CD4-positive, alpha-beta T cell treated with Interleukin-15 for 4 hours (primary cell): ENCODE data around the gene BIRC7.
"Not testable (repeated sequence)": the region's sequence is repeated elsewhere in the genome, so short reads cannot be mapped to it uniquely, and the experiment has no call there.

Experiments used
- DNase-seq: peaks from one replicate; pipeline ENCODE4 v3.0.0-alpha.2; 2020; ENCODE audit warnings: low spot score

BIRC7 gene

DNA sequence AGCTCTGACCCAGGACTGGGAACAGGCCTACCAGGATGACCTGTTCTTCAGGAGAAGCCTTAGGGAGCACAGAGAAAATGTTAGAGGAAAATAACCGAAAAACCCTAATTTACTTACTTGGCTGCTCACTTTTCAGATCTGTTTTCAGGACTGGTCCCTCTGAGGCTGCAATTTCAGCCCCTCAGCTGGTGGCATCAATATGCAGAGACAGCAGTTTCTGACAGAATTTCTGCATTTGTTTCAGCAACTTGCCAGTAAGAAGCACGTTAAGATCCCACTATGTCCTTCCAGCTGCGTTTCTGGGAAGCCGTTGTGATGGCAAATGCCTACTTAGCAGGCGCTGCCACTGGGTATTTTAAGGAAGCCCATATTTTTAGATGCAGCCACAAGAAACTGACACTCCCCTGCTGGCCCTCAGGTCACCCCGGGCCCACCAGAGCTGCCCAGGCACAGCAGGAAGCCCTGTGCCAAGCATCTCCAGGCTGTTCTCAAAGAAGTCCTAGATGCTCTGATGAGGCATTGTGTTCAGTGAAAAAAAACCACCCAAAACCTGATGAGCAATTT lies 27.3 kb upstream of the BIRC7 start:
- DNase-seq = no peak

DNA sequence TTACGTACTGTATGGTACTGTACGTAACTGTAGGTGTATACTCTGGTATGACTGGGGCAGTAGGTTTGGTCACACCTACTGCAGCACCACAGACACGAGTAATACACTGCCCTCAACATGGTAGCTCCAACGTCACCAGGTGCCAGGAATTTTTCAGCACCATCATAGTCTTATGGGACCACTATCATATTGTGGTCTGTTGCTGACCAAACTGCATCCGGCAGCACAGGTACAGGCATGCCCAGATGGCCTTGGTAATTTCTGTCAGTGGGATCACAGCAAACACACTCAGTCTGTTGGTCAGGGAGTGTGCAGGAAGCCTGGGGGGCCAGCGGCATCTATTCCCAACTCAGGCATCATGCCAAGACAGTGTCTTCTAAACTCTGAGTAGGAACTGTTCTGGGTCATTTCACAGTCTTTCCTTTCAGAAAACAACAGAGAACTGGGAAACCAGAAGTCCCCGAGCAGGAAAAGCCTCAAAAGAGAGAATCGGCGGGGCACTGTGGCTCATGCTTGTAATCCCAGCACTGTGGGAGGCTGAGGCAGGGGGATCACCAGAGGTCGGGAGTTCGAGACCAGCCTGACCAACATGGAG lies 25.6 kb upstream of the BIRC7 start:
- DNase-seq = no peak

DNA sequence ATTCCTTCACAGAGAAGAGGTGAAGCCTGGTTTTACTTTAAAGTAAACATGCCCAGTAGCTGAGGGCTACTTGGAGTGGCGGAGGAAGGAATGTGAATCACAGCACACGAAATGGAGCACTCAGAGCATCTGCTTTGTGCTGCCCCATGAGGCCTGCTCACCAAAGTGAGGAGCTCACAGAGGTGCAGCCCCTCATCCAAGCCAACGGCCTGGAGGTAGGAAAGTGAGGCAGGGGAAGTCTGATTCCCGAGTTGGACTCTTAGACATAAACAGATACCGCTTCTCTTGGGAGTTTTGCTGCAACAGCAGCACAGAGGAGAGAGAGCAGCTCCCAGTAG lies 23.3 kb upstream of the BIRC7 start:
- DNase-seq = no peak

DNA sequence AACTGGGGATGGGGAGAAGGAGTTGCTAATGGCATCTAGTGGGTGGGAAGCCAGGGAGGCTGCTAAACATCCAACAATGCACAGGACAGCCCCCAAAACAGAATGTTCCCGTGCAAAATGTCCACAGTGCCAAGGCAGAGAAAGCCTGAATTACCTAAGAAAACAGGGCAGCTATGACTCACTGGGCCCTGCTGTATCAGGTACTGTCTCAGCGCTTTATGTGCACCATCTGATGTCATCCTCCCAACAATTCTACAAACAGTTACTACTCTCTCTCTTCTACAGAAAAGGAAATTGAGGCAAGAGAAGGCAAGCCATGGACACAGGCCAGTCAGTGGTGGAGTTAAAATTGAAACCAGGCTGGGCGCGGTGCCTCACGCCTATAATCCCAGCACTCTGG lies 22.9 kb upstream of the BIRC7 start:
- DNase-seq = no peak

DNA sequence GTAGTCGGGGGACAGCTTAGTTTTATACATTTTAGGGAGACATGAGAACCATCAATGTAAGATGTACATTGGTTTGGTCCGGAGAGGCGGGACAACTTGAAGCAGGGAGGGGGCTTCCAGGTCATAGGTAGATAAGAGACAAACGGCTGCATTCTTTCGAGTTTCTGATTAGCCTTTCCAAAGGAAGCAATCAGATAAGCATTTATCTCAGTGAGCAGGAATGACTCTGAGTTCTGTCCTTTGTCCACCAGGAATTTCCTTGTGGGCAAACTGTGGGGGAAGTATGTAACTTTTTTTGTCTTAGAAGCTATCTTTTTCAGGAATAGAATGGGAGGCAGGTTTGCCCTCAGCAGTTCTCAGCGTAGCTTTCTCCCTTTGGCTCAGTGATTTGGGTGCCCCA lies 21.2 kb upstream of the BIRC7 start:
- DNase-seq = no peak

DNA sequence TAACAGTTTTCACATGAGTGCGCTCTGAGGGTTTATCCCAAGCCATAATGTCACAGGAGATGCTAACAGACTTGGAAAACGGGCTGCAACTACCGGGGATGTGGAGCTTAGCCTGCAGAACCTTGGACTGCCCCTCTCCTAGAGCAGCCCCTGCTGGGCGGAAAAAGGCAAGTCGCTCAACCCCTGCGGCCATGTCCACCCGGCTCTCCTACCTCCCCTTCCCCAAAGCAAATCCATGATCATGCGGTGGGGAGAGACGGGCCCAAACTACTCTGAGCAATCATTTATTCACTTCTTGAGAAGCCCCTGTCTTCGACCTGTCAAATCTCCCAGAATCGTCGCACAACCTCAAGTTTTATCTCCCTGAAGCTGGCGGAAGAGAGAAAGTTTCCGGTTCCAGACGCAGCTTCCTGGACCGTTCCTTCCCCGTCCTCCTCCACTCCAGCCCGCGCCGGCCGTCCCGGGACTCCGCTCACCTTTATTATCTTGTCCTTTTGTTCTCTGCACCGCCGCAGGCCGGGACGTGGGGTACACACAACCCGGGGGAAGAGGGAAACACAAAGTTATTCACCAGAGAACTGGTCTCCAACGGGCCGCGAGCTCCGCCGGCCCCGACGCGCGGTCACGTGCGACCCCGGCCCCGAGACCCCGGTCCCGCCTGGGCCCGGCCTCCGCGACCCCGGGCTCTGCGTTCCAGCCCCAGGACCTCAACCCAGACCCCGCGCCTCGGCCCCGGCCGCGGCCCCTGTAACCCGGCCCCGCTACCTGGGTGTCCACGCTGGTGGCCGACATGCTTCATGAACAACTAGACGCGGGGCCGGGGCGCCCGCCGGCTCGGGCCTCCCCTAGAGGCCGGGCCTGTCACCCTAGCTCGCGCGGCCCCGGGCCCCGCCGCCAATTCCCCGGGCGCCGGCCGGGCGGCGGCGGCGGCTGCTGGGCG lies 20.3 kb upstream of the BIRC7 start:
- DNase-seq = no peak

DNA sequence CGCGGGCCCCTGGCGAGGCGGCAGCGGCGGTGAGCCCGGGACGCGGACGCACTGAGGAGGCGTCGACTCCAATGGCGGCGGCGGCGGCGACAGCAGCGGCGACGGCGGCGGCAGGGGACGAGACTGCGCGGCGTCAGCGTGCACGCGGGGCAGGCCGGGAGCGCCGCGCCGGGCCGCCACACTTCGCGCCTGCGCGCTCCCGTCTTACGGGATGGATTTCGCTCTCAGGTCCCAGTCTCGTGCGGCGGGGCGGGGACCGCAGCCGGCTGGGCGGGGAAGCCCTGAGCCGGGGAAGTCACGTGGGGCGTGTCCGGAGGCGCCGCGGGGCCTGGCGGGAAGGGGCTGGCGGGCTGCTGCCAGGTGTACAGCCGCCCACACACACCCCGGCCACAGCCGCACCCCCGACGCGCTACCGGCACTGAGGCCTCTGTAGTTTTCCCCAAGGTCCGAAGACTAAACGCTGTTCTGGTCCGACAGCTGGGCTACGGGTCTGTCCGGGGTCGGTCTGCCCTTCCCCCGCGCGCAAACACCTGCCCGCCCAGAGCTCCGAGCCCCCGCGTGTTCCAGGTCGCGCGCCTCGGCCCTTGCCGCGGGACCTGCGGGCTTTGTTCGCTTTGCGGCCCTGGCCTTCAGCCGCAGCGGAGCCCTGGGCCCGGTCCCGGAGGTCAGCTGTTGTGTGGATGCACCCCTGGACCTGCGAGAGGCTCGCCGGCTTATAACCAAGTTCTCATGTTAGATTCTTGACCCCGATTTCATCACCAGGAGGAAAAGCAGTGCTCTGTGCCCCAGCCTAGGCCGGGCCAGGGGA lies 19.5 kb upstream of the BIRC7 start, which contains the start of gene YTHDF1:
TSS of gene YTHDF1 (minus strand) at position 91 of the 808 bp plus-strand sequence. CDS start 239 bp downstream, outside the sequence.
- DNase-seq = peak; percentile 95

DNA sequence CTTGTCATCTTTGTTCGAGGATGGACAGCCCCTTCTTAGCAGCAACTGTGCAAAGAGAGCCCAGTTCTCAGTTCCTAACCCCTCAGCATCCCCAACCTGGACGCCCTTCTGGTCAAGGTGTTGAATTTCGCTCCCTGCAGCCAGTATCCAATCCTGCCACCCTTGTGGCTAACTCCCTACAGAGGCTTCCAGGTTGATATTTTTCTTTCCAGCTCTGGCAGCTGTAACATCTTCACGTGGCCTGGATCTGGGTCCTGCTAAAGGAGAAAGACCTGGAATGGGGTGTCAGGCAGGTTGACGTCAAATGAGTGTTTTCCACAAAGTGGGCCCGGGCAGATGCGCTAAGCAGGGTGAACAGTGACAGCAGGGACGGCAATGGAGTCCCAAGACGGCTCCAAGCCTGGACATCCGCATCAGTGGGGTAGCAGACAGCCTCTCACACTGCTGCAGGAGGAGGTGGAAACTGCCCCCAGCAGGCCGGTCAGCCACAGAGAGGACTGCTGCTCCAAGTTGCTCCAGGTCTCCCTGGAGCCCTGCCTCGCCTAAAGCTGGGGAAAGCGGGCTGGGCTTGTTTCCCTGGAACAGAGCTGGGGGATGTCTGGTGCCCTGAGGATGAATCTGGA lies 18.7 kb upstream of the BIRC7 start:
- no peak for DNase-seq

DNA sequence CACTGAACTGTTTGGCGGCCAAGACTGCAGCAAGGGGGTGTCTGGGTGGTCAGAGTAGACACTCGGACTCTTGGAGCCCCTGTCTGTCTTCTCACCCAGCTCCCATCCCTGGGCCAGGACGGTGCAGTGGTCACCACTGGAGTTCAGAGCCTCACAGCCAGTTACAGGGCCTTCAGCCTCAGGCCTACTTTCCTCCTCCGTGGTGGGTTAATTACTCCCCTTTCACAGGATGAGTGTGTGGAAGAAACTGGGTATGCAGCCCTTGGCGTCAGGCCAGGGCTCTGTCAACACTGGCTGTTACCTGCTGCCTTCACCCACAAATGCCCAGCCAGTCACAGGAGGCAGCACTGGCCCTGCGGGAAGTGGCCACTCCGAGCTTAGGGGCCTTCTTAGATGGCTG lies 18.0 kb upstream of the BIRC7 start:
- DNase-seq = no peak

DNA sequence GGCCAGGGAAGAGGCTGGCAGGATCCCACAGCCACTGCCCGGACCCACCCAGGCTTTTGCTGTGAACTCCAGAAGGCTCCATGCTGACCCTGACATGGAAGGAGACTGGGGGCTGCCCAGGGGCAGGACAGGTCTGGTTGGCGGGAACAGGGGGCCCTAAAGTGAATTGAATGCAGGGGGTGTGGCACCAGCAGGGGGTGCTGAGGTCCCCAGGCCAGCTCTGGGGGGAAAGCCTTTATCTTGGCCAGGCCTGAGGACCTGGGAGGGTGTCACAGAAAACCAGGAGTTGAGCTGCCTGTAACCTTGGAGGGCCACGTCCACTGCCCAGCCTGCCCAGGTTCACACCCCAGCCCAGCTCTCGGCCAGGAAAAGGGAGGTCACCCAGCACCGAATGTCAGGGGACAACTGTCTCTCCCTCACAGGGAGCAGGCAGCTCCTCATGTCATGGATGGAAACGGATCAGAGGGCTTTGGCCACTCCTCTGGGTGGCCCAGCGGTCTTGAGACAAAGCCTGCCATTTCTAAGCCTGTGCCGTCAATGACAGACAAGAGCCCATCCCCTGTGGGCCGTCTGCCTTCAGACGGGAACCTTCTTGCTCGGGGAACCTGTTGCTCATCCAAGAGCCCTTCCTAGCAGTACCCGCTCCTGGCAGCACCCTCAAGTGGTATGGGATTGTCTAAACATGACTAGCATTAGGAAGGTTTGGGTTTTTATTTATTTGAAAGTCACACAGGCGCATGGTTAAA lies 16.8 kb upstream of the BIRC7 start:
- no peak for DNase-seq

DNA sequence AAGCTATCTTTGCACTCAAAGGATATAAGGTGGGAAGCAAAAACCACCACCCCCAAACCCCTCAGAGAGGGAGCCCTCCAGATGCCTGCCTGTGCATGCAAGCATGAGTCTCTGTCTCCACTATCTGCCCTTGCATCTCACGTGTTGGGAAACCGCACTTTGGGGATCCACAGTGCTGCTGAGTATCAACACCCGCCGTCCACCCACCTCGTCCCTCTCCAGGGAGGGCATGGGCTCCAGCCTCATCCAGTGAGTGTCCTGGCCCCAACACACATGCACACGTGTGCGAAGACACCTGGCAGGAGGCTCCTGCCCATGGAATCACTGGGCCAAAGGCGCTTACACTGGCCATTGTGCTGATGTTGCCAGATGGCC lies 16.3 kb upstream of the BIRC7 start:
- DNase-seq = no peak

DNA sequence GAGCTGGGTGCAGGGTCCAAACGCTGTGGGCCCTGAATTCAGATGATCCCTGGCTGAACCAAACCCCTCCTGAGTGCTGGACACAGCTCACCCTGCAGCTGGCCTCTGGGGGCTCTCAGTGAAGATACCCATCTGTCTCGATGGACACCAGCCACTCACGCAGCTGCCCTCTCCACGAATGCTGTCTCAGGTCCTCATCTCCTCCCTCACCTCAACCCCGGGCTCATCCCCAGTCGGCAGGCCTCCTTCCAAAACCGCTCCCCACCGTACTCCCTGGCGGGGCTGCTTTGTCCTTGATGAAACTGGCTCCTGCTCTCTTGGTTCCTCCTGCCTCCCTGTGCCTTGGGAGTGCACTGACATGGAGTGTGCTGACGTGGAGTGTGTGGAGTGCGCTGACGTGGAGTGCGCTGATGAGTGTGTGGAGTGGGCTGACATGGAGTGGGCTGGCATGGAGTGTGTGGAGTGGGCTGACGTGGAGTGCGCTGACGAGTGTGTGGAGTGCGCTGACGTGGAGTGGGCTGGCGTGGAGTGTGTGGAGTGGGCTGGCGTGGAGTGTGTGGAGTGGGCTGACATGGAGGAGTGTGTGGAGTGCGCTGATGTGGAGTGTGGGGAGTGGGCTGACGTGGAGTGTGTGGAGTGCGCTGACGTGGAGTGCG lies 15.7 kb upstream of the BIRC7 start:
- DNase-seq = no peak

DNA sequence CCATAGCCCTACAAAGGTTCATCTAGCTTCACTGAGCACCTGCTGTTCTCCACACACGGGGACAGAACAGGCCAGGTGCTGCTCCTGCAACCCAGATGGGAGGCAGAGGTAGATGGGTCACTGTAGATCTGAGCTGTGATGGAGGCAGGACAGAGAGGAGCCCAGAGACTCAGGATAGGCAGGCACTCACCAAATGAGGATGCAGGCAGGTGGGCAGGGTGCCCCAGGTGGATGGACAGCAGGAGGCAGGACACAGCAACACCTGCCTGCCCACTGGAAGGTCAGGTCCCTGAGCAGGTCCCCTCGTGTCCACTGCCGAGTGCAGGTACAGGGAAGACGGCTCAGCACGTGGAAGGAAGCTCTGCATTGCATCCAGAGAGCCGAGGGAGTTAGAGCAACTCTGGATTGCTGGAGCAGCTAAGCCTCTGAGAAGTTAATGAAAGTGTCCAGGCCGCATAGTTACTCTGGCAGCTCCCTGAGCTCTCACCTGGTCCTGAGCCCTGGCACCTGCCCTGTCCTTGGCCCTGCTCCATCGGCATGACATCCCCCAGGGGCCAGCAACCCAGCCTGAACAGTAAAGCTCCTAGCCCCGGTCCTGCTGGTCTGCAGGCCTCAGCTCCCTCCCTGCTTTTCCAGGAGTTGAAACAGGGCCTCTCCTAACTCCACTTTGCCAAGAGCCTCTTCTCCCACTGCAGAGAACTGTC lies 14.9 kb upstream of the BIRC7 start:
- no peak for DNase-seq

DNA sequence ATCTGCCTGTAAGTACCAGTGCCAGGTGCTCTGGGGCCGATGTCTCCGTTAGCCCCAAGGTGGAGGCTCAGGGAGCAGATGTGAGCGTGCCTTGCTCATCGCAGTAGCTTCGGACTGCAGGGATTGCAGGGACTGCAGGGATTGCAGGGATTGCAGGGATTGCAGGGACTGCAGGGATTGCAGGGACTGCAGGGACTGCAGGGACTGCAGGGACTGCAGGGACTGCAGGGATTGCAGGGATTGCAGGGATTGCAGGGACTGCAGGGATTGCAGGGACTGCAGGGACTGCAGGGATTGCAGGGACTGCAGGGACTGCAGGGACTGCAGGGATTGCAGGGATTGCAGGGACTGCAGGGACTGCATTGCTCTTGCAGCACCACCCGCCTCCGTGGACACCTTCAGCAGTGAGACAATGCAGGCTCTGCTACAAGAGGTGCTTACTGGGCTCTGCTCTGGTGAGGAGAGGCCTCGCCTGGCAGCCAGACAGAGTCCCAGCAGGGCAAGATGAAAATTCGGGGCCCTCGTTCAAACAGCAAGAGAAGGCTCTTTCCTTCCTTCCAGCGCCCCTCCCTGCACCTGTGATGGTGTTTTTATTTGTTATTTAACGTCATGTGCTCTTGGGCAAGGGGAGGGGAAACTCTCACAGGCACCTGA lies 14.2 kb upstream of the BIRC7 start:
- DNase-seq = not testable (repeated sequence)

DNA sequence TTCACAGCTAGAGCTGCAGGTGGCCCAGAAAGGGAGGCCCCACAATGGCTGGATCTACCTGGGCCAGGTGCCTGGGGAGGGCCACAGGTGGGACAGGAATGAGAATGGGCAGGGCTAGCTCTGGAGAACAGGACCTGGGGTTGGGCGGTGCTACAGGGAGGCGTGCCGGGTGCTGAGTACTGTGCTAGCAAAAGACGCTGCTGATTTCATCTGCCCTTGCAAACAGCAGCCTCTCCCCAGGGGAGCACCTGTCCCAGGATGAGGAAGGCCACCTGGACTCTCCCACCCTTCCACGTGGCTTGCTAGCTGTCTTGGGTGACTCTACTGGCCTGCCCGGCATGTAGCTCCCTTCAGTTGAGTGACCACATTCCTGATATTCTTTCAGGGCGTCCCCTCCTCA lies 13.2 kb upstream of the BIRC7 start:
- no peak for DNase-seq

DNA sequence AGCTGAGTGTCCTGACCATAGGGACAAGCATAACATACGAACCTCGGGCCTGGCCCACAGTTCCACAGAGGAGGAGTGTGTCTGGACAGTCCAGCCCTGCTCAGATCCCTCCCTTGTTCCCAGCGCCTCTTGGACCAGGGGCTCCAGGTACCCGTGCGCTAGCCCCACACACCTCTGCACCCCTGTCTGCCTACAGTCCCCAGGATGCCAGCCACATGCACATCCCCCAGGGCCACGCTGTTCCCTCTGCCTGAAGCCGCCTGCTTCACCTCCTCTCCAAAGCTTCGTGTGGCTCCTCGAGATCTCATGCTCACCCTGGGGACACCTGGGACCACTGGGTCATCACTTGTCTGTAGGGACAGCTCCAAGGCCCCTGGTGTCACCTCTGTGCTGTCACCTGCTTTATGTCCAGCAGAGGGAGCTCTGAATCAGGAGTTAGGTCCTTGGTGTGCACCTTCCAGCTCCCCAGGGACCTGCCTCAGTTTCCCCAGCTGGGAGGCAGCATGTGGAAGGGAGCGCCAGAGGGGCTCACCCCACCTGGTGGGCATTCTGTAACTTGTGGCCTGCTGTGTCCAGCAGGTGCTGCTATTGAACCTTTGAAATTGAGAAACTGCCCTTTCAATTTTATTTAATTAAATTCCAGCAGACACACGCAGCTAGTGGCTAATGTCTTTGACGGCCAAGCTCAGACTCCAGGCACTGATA lies 12.4 kb upstream of the BIRC7 start:
- DNase-seq = peak; percentile 51

DNA sequence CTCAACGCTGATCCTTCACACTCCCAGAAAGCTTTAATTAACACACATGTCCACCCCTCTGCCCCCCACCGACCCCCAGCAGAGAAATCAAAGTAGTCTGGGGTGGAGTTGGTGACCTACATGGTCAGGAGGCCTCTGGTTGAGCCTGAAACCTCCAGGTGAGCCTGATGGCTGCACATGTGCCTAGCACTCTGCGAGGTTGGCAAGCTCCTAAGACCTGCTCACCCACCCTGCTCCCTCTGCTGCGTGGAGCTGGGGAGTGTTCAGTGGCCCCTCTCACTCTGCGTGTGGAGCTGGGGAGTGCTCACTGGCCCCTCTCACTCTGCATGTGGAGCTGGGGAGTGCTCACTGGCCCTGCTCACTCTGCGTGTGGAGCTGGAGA lies 11.9 kb upstream of the BIRC7 start:
- no peak for DNase-seq

DNA sequence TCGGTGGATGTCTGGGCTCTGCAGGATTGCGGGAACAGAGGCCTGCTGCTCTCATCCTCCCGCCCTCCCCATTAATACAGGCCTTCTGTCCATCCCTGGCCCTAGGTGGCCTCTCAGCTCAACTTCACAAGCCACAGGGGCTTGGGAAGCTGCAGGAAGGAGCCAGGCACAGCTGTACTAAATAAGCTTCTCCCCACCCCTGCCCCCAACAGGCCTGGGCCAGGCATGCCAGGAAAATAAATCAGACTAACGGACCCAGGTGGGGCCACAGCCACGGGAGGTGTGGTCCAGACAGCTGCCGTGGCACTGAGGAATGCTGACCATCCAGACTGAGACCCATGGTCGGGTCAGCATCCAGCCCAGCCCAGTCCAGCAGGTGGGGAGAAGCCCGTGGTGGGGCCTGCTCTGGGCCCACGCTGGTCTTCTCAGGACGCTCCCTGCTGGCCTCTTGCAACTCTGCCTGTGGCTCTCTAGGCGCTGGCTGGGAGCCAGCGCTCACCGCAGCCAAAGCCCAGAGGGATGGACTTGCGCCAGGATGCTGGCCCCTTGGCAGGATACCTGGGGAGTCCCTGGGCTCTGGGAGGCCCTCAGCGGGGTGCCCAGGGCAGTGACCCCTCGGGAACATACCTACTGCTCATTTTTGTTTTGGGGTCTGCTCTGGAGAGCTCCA lies 11.2 kb upstream of the BIRC7 start:
- DNase-seq = no peak

DNA sequence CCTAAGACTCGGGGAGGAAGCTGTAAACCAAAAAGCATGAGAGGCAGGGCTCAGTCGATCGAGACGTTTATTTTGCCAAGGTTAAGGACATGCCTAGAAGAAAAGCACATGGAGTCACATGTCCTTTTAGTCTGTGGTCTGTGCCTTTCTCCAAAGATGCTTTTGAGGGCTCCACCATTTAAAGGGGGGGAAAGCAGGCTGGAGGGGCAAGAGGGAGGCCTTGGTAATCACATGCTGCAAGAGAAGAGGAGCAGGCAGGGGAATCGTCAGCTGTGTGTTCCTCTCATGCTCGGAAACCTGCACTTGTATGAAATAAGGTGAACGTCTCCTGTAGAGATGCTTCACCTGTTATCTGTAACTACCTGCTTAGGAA lies 10.6 kb upstream of the BIRC7 start:
- no peak for DNase-seq
